A673 (cell line): Measurements from ENCODE around the gene ADGRB2. TPM values are rescaled to one million over a fixed set of nuclear protein-coding genes. Genes with fewer than 3 reads are reported as not detected.

Experiments used
- BruUV-seq: library from RNA; stranded (reverse); fragments of 400-500 nt; replicated peaks from 2 replicates; lab custom pipeline; 2021; lab: Mats Ljungman, UMichigan
- CTCF ChIA-PET: fragments of 300-600 bp; sonication (Branson Sonifier 250); formaldehyde crosslinking; loops from one replicate; lab custom pipeline; 2022; ENCODE audit warnings: antibody characterized with exemption; lab: Charles Lee
- POLR2A ChIA-PET: fragments of 300-600 bp; sonication (Branson Sonifier 250); formaldehyde crosslinking; loops from one replicate; lab custom pipeline; 2022; ENCODE audit warnings: antibody characterized with exemption; ENCODE audit not compliant: low non-redundant PET; lab: Charles Lee
- DNase-seq: peaks from one replicate; pipeline ENCODE4 v3.0.0-alpha.2; 2015; ENCODE audit warnings: low spot score
- H3K27ac ChIP-seq: fragments of 200-600 bp; sonication (generic); 2 replicates; pipeline ENCODE4 v1.5.1; 2016; ENCODE audit warnings: mixed run types, low read depth, mild to moderate bottlenecking, mixed read lengths, antibody characterized with exemption, low read length; ENCODE audit not compliant: poor library complexity, severe bottlenecking
- H3K27me3 ChIP-seq: fragments of 200-600 bp; sonication (generic); replicated peaks from 2 replicates; pipeline ENCODE4 v1.6.1; 2017; ENCODE audit warnings: mixed run types, low read depth, mild to moderate bottlenecking, mixed read lengths, antibody characterized with exemption, low read length; ENCODE audit not compliant: insufficient read depth, poor library complexity
- H3K36me3 ChIP-seq: fragments of 200-600 bp; sonication (generic); 2 replicates; pipeline ENCODE4 v1.6.1; 2016; ENCODE audit warnings: mixed run types, mild to moderate bottlenecking, mixed read lengths, antibody characterized with exemption, low read length; ENCODE audit not compliant: insufficient read depth, poor library complexity, severe bottlenecking
- H3K4me1 ChIP-seq: fragments of 200-600 bp; sonication (generic); 2 replicates; pipeline ENCODE4 v1.6.1; 2017; ENCODE audit warnings: mixed run types, mild to moderate bottlenecking, mixed read lengths, antibody characterized with exemption, low read length; ENCODE audit not compliant: insufficient read depth, poor library complexity, severe bottlenecking
- H3K4me3 ChIP-seq: fragments of 200-600 bp; sonication (generic); 2 replicates; pipeline ENCODE4 v1.5.1; 2016; ENCODE audit warnings: low read depth, mixed run types, mild to moderate bottlenecking, mixed read lengths, low read length; ENCODE audit not compliant: poor library complexity, severe bottlenecking
- H3K9me3 ChIP-seq: fragments of 200-600 bp; sonication (generic); 2 replicates; pipeline ENCODE4 v1.6.1; 2016; ENCODE audit warnings: mixed run types, low read depth, mild to moderate bottlenecking, mixed read lengths, antibody characterized with exemption, low read length; ENCODE audit not compliant: poor library complexity, severe bottlenecking
- EZH2 ChIP-seq: fragments of 200-600 bp; sonication (generic); IDR thresholded peaks from 2 replicates; pipeline ENCODE4 v1.6.1; 2017; ENCODE audit warnings: borderline replicate concordance, low read depth, mild to moderate bottlenecking, mixed read lengths, antibody characterized with exemption, low read length; ENCODE audit not compliant: poor library complexity, severe bottlenecking
- intact Hi-C: fragments of 100-400 bp; cut with micrococcal nuclease; formaldehyde crosslinking; loops from one replicate; pipeline ENCODE4 v1.10.0; 2022; ENCODE audit not compliant: unreplicated experiment
- total RNA-seq: library from RNA; stranded (reverse); gene quantifications from 2 replicates; pipeline ENCODE4 v1.2.3, GENCODE V29; 2021
- TF ChIP-seq, protein P1 (sequence below): fragments of 300-800, 200-600 bp; sonication (generic); conservative IDR thresholded peaks from 2 replicates; pipeline ENCODE4 v1.5.1; 2017; ENCODE audit warnings: low read depth, mild to moderate bottlenecking, antibody characterized with exemption, low read length, moderate library complexity, mixed read lengths

The ADGRB2 gene
- total RNA-seq, 1 experiment from 2014 or later = 5.9 TPM

DNA sequence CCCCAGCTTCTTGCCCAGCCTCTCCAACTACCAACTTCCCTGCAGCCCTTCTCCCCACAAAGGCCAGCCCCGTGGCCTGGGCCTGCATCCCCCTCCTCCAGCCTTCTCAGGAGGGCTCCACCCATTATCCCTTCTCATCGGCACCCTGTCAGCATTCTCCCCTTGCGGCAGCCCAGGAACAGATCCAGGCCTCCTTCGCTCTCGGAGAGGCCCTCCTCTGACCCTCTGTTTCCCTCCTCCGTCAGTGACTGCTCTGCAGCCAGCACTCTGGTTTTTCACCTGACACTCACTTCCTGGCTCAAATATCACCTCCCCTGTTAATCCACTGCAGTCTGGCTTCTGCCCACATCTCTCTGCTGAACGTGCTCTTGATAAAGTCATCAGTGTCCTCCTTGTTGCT is 17.5 kb downstream of the ADGRB2 start:
- ChIA-PET CTCF (no interaction called here), POLR2A (no interaction called here)
- intact Hi-C loops = no loop called here
- Histone ChIP-seq H3K36me3 (no peaks in the 10 kb centered on the region), H3K4me3 (no peak overlapping the region), H3K27ac (no peak overlapping the region), H3K27me3 (no peaks in the 10 kb centered on the region), H3K9me3 (no peaks in the 10 kb centered on the region), H3K4me1 (peaks cover 11% of the 10 kb centered on the region)
- TF ChIP-seq EZH2 = no peak
- TF ChIP-seq, protein P1, sequence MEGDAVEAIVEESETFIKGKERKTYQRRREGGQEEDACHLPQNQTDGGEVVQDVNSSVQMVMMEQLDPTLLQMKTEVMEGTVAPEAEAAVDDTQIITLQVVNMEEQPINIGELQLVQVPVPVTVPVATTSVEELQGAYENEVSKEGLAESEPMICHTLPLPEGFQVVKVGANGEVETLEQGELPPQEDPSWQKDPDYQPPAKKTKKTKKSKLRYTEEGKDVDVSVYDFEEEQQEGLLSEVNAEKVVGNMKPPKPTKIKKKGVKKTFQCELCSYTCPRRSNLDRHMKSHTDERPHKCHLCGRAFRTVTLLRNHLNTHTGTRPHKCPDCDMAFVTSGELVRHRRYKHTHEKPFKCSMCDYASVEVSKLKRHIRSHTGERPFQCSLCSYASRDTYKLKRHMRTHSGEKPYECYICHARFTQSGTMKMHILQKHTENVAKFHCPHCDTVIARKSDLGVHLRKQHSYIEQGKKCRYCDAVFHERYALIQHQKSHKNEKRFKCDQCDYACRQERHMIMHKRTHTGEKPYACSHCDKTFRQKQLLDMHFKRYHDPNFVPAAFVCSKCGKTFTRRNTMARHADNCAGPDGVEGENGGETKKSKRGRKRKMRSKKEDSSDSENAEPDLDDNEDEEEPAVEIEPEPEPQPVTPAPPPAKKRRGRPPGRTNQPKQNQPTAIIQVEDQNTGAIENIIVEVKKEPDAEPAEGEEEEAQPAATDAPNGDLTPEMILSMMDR = no peak
- no peak for DNase-seq
- no TSS peak for BruUV-seq

DNA sequence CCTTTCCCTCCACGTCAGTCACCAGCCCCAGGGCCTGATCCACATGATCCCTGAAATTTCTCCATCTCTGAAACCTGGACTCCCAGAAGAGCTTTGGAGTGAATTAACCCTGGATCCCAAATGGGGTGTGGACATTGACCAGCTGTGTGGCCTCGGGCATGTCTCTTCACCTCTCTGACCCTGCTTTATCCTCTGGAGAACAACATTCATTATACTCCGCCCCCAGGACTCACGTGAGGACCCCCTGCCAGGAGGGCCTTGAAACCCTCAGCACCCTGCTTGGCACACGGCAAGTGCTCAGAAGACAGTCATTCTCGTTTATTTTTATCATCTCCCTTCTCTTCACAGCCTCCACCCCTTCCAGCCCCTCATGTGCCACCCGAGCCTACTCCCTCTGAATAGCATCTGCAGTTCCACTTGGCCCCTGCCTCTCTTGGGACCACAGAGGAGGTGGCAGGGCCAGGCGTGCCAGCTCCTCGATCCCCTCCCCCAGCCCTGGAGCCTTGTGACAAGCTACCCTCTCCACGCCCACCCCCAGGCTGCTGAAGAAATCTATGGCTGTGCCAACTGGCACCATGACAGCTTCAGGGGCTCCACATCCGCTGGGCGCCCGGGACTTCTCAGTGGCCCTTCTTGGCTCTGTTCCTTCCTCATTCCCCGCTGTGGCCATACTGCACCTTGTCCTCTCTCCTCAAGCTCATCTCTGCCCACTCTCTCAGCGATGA is 18.0 kb downstream of the ADGRB2 start:
- CTCF ChIA-PET = interaction anchor here (0.5 to 1.6 kb wide), 8 partner anchors 32 to 82 kb away, joined by 3 to 20 read pairs (median 4); partner anchors contain the start of gene COL16A1
- intact Hi-C loops = loop anchor here (1.0 kb wide), 1 partner anchor 82 kb away; no protein-coding TSS in a partner anchor
- BruUV-seq = no TSS peak

GRCh38 chr1:31745096-31745945 is 18.8 kb downstream of the ADGRB2 start:
- intact Hi-C loops = loop anchor here (1.0 kb wide), 1 partner anchor 81 kb away; no protein-coding TSS in a partner anchor
- BruUV-seq = no TSS peak
- H3K4me1 ChIP-seq = peaks cover 11% of the 10 kb centered on the region
- H3K9me3 ChIP-seq = no peaks in the 10 kb centered on the region
- H3K36me3 ChIP-seq = no peaks in the 10 kb centered on the region
- no peaks in the 10 kb centered on the region for H3K27me3 ChIP-seq
- ChIA-PET POLR2A (interaction anchor here (0.6 kb wide), 1 partner anchor 271 kb away, joined by 5 read pairs; no protein-coding TSS in a partner anchor), CTCF (interaction anchor here (0.5 to 1.6 kb wide), 8 partner anchors 31 to 81 kb away, joined by 3 to 20 read pairs (median 5); partner anchors contain the start of gene COL16A1)
- no peak overlapping the region for H3K27ac ChIP-seq
- peak; percentile 78 for DNase-seq
- TF ChIP-seq EZH2 = no peak
- TF ChIP-seq, protein P1 = peak; percentile 80
- no peak overlapping the region for H3K4me3 ChIP-seq

More for the DNA sequence above, 18.0 kb downstream of the ADGRB2 start:
- DNase-seq = peak; percentile 50
- Histone ChIP-seq H3K9me3 (no peaks in the 10 kb centered on the region), H3K4me3 (no peak overlapping the region), H3K36me3 (no peaks in the 10 kb centered on the region), H3K27ac (no peak overlapping the region), H3K27me3 (no peaks in the 10 kb centered on the region), H3K4me1 (peaks cover 11% of the 10 kb centered on the region)
- POLR2A ChIA-PET = no interaction called here
- TF ChIP-seq EZH2 = no peak
- TF ChIP-seq, protein P1 = no peak
